ENCODE data around the gene IL10RB. TPM values are rescaled to one million over a fixed set of nuclear protein-coding genes. Genes with fewer than 3 reads are reported as not detected.
"Not testable (repeated sequence)": the region's sequence is repeated elsewhere in the genome, so short reads cannot be mapped to it uniquely, and the experiment has no call there.

IL10RB gene
- total RNA-seq, 1 donor from 2014 or later, result 19.2 TPM

GRCh38 chr21:33238565-33239255, 27.5 kb upstream of the IL10RB start:
- DNase-seq (ENCODE audit: low spot score in 2 of 2, unreplicated experiment in 2 of 2), result no peak
- Mint-ChIP-seq H3K4me3 (no peak overlapping the region), H3K36me3 (peaks cover 17% of the 10 kb centered on the region), H3K27me3 (ENCODE audit: low read depth) (no peaks in the 10 kb centered on the region), H3K4me1 (peaks cover 37% of the 10 kb centered on the region), H3K9me3 (no peaks in the 10 kb centered on the region), H3K27ac (no peak overlapping the region)
- TF ChIP-seq CTCF (IDR thresholded peaks at IDR 0.05; ENCODE audit: unreplicated experiment), result no peak

GRCh38 chr21:33239559-33240127, 26.5 kb upstream of the IL10RB start:
- Mint-ChIP-seq H3K4me1 (peaks cover 31% of the 10 kb centered on the region), H3K36me3 (peaks cover 17% of the 10 kb centered on the region)
- H3K9me3 Mint-ChIP-seq; H3K27ac Mint-ChIP-seq; DNase-seq (ENCODE audit: low spot score in 2 of 2, unreplicated experiment in 2 of 2); H3K27me3 Mint-ChIP-seq (ENCODE audit: low read depth); H3K4me3 Mint-ChIP-seq: not testable (repeated sequence)

GRCh38 chr21:33240404-33240803, 25.8 kb upstream of the IL10RB start:
- no peaks in the 10 kb centered on the region for H3K9me3 Mint-ChIP-seq
- no peak for TF ChIP-seq CTCF (IDR thresholded peaks at IDR 0.05; ENCODE audit: unreplicated experiment)
- H3K27ac Mint-ChIP-seq, result no peak overlapping the region
- H3K27me3 Mint-ChIP-seq (ENCODE audit: low read depth), result no peaks in the 10 kb centered on the region
- H3K36me3 Mint-ChIP-seq, result peaks cover 19% of the 10 kb centered on the region
- no peak for DNase-seq (ENCODE audit: low spot score in 2 of 2, unreplicated experiment in 2 of 2)
- H3K4me1 Mint-ChIP-seq, result peaks cover 25% of the 10 kb centered on the region
- no peak overlapping the region for H3K4me3 Mint-ChIP-seq

- DNase-seq (ENCODE audit: low spot score in 2 of 2, unreplicated experiment in 2 of 2), result no peak
- no peak for TF ChIP-seq CTCF (IDR thresholded peaks at IDR 0.05; ENCODE audit: unreplicated experiment)
- no peaks in the 10 kb centered on the region for H3K27me3 Mint-ChIP-seq (ENCODE audit: low read depth)
- no peak overlapping the region for H3K27ac Mint-ChIP-seq
- peaks cover 29% of the 10 kb centered on the region for H3K36me3 Mint-ChIP-seq
- peaks cover 18% of the 10 kb centered on the region for H3K4me1 Mint-ChIP-seq
- no peaks in the 10 kb centered on the region for H3K9me3 Mint-ChIP-seq
- no peak overlapping the region for H3K4me3 Mint-ChIP-seq
These were observed 24.3 kb upstream of the IL10RB start for GRCh38 chr21:33241846-33242245.

GRCh38 chr21:33242846-33243245, 23.3 kb upstream of the IL10RB start:
- Mint-ChIP-seq H3K36me3 (peaks cover 36% of the 10 kb centered on the region), H3K4me1 (peaks cover 11% of the 10 kb centered on the region)
- H3K27me3 Mint-ChIP-seq (ENCODE audit: low read depth); DNase-seq (ENCODE audit: low spot score in 2 of 2, unreplicated experiment in 2 of 2); H3K9me3 Mint-ChIP-seq; H3K27ac Mint-ChIP-seq; H3K4me3 Mint-ChIP-seq: not testable (repeated sequence)

- no peak for TF ChIP-seq CTCF (IDR thresholded peaks at IDR 0.05; ENCODE audit: unreplicated experiment)
- no peaks in the 10 kb centered on the region for H3K27me3 Mint-ChIP-seq (ENCODE audit: low read depth)
- H3K4me1 Mint-ChIP-seq, result peaks cover 2% of the 10 kb centered on the region
- no peaks in the 10 kb centered on the region for H3K9me3 Mint-ChIP-seq
- peaks cover 42% of the 10 kb centered on the region for H3K36me3 Mint-ChIP-seq
- H3K27ac Mint-ChIP-seq, result no peak overlapping the region
- DNase-seq (ENCODE audit: low spot score in 2 of 2, unreplicated experiment in 2 of 2), result no peak
- H3K4me3 Mint-ChIP-seq, result no peak overlapping the region
These were observed 21.9 kb upstream of the IL10RB start for GRCh38 chr21:33244082-33244778.

All from mesothelial cell of epicardium (in vitro differentiated cells).